Gastrocnemius medialis (tissue), 4 donors: ENCODE data around the gene MRPL40.

Experiments used
- CTCF ChIP-seq, 5 experiments: fragments of 450-650 bp in 3 of 5; fragments of 200-600 bp in 2 of 5; sonication (generic) in 2 of 5; IDR thresholded peaks in 4 of 5; conservative IDR thresholded peaks in 1 of 5; 1 replicate in 4 of 5; 2 replicates in 1 of 5; pipeline ENCODE4 v1.5.1; 2016 to 2019; ENCODE audit warnings: antibody characterized with exemption in 5 of 5, mild to moderate bottlenecking in 3 of 5, moderate library complexity in 3 of 5
- POLR2A ChIP-seq, 2 donors: fragments of 450-650 bp; IDR thresholded peaks; one replicate each; pipeline ENCODE4 v1.6.1; 2017; ENCODE audit warnings: antibody characterized with exemption in 2 of 2, mild to moderate bottlenecking in 2 of 2, moderate library complexity in 2 of 2

GRCh38 chr22:19387038-19387437 is 45.3 kb upstream of the MRPL40 start:
- no peak for TF ChIP-seq CTCF (IDR thresholded peaks at IDR 0.05 in 4 of 5, conservative IDR thresholded peaks at IDR 0.05 in 1 of 5)
- no peak for TF ChIP-seq POLR2A (IDR thresholded peaks at IDR 0.05)
